HG02885 (cell line): ENCODE measurements around the gene SMG6.

Experiments
- ATAC-seq: cut with Tn5 transposase; IDR thresholded peaks from one replicate; pipeline ENCODE4 v1.9.1; 2021; ENCODE audit warnings: mild to moderate bottlenecking; ENCODE audit not compliant: unreplicated experiment, poor library complexity

Gene SMG6

DNA sequence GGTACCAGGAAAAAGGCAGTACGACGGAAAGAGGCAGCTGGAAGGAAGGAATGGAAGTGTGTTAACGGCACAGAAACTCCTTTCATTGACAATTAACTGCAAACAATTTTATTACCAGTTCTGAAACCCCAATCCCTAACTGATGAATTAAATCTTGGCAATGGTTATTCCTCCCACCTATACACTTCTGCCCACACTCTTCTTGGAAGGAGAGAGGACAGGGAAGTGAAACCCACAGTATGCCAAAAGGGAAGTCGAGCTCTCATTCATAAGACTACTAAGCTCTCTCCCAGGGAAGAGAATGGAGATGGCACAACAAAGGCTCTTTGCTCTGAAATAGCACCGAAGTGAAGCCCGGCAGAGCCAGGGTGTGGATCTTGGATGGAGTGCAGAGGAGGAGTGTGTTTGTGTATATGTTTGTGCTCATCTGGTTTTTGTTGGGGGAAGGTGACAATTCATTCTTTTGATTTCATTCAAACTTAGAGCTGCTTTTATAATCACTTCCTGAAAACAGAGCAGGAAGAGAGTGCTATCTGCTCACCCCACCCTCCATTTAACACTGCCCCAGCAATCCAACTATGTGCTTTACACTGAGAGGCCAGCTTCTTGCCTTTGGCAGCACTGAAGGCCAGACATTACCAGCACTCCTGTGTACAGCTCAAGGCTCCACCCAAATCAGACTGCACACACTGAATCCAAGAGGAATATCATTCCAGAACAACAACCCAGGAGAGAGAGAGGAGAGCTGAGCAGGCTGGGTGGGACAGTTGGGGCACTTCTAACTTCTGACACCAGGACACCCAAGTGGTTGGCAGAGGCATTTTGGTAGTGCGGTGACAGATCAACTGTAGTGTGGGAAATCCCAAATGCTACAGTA is 180.0 kb downstream of the SMG6 start:
- no peak for ATAC-seq

DNA sequence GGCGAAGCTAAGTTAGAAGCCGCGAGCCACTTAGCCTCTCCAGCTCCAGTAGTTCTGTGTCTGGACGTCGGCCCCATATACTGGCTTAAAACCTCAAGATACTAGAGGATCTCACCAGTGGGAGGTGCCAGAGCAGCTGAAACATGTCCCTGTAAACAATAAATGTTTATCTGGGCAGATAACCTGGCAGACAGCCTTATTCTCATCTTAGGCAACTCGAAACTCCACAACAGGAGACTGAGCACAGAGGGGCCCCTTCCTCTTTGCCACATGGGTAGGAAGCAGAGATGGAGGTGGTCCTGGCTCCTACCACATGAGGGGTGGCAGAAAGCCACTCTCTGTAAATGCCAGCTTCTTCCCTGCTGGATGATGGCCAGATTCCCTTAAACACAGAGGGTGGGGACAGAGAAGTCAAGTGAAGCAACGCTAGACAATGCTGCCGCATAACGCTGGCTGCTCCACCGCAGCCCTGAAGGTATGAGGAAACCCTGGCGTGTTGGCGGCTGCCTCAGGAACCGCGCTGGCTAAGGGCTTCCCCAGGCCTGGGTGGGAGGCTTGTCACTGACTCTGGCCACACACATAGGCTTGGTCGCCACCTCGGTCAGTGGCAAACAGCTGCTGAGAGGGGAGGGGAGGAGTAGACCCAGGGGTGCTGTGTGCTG is 180.8 kb downstream of the SMG6 start:
- ATAC-seq, result no peak

DNA sequence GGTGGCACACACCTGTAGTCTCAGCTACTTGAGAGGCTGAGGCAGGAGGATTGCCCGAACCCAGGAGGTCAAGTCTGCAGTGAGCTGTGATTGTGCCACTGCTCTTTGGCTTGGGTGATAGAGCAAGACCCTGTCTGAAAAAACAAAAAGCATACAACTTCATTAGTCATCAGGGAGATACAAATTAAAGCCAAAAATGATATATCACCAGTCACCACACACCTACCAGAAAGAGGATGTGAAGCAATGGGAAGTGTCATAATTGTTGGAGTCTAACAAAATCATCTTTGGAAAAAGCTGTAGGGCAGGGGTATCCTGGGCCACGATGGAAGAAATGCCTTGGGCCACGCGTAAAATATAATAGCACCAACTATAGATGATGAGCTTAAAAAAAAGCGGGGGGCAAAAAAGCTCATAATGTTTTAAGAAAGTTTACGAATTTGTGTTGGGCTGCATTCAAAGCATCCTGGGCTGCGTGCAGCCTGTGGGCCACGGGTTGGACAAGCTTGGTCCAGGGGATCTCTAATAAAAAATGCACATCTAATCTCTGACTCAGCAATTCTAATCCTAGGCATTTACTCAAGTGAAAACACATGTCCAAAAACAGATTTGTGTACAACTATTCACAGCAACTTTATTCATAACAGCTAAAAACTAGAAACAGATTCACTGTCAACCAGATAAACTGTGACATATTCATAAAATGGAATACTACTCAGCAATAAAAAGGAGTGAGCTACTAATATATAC is 182.8 kb downstream of the SMG6 start:
- ATAC-seq, result no peak

DNA sequence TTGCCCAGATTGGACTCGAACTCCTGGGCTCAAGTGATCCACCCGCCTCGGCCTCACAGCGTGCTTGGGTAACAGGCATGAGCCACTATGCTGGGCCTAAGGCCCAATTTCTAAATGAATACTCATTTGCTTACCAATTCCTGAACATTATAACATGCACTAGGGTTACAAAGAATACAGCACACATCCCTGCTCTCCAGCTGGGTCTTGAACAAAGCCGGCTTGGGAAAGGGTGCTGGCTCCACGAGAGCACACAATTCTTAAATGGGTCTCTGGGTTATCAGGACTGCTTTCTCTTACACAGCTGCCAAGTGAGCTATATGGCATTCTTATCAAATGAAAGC is 190.3 kb downstream of the SMG6 start:
- ATAC-seq, result no peak

DNA sequence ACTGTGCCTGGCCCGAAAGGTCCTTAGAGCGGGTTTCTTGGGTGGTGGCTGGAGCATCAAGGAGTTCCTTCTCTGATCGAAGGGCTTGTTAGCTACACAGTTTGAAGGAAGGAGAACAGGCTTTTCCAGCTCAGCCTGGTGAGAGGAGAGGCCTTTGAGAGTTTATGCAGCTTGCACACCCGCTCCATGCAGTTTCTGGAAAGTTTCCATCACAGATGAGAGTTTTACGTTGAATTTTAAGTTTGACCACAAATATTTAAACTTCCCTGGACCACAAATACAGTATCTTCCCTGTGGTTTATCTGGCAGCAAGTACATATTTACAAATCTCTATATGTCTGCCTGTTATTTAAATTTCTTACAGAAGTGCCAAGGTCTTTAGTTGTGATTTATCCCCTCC is 191.9 kb downstream of the SMG6 start:
- ATAC-seq, result no peak

DNA sequence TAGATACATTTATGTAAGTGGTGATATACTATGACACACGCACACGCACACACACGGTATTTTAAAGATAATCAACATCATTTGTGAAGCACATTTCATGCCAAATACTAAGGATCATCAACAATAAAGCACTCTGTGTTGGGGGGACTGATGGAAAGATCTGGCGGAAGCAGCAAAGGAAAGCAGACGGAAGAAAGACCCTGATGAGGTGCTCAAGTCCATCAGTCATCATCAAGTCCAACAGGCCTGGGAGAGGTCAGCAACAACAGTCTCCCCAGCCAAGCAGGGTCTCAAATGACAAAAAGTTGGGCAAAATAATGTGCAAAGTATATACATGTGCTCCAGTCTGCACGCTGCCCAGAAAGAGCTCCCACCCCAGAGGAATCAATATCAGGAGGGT is 193.1 kb downstream of the SMG6 start:
- no peak for ATAC-seq

DNA sequence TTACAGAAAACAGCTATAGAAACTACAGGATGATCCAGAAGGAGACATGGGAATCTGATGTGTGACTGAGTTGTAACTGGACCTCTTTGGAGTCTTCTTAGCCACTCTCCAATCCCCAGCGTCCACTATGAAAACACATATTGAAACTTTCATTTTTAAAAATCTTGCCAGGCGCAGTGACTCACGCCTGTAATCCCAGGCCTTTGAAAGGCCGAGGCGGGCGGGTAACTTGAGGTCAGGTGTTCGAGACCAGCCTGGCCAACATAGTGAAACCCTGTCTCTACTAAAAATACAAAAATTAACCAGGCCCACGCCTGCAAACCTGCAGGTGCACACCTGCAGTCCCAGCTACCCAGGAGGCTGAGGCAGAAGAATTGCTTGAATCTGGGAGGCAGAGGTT is 195.4 kb downstream of the SMG6 start:
- no peak for ATAC-seq

DNA sequence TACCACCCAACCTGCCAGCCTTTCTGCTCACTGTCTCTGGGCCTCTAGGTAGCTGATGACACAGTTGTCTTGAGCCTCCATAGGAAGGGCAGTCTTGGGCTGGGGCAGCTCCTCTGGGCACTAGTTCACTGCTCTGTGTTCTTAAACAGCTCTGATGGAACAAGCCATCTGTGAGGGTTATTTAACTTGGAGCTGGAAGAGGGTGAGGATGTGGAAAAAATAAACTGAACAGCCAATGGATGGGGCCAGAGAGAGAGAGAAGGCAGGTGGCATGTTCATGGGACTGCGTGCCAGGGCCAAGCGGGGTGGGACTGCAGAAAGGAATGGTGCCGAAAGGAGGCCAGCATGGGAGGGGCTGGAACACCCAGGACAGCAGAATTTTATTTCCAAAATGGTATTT is 196.1 kb downstream of the SMG6 start:
- no peak for ATAC-seq

DNA sequence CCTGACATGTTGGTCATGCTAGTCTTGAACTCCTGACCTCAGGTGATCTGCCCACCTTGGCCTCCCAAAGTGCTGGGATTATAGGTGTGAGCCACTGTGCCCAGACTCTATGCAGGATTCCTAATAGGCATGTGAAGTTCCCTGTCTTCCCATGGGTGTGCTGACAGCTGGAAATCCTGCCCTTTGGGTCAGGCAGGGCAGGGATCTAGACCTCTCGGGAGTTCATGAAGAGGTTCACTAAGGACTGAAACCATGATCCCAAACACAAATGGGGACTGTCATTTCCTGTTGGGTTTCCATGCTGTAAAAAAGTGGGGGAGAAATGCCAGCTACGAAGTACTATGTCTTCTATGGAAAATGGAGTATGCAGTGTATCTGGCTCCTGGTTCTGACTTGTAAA is 196.5 kb downstream of the SMG6 start:
- ATAC-seq, result no peak

DNA sequence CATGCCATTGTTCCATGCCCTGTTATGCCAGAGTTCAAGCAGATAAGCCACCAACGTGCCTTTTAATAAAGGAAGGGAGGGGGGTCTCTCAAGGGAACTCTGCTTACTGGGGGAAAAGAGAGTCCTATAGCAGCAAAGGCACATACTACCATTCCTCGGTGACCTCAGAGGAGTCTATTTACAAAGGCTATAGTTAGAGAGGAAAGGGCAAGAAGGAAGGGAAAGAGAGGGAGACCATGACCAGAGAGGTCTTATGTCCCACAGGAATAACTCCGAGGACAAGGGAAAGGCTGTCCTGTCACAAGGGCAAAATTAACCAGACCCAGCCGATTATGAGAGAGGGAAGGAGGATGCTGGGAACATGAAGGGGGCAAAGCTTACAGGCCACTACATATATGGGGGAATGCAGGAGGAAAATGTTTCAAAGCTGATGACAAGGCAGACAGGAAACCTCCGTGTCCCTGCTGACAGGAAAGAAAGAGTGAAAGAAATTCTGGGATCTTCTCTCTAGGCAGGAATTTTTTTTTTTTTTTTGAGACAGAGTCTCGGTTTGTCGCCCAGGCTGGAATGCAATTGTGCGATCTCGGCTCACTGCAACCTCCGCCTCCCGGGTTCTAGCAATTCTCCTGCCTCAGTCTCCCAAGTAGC is 197.2 kb downstream of the SMG6 start:
- no peak for ATAC-seq

DNA sequence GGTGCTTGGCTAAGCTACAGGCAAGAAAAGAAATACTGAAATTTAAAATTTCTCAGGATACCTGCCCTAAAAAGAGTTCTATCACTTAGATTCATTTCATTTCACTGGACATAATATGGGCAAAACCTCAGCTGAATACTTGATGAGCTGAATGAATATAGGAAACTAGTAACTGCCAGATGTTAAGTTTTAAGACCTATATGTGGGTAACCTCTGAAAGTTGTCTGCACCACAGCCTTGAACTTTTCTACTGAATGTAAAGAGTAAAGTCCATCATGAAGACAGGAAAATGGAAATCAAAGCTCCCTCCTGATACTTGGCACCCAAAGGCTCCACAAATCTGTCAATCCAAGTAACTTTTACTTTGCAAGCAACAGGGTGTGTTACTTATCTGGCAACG is 197.9 kb downstream of the SMG6 start:
- no peak for ATAC-seq

DNA sequence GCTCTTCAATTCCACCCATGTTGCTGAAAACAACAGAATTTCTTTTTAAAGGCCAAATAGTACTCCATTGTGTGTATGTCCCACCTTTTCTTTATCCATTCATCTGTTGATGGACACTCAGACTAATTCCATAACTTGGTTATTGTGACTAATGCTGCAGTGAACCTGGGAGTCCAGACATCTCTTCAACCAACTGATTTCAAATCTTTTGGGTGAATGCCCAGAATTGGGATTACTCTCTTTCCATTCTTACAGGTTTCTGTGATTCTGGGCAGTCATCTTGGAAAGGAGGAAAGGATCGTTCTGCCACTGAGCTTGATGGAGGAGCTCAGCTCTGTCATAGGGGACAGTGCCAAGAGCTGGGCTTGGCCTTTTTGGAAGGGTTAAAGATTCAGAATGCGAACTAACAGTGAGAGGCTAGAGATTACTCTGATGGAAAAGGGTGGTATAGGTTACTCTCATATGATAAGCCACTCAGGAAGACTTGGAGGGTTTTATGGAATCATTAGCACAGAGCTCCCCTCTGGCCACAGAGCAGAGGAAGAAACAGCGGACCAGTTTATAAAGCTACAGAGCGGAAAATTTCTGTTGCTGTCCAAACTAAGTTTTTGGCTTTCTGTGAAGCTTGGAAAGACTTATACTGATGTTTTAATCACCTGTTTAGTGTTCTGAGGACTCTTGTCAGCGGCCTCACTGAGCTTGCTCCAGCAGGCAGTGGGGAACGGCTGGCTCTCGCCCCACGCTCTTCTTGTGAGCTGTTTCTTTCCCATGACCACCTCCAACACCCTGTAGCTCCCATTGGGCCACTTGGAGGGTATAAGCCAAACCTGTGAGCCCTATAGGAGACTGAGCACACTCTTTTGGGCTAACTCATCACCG is 200.4 kb downstream of the SMG6 start:
- ATAC-seq, result no peak

DNA sequence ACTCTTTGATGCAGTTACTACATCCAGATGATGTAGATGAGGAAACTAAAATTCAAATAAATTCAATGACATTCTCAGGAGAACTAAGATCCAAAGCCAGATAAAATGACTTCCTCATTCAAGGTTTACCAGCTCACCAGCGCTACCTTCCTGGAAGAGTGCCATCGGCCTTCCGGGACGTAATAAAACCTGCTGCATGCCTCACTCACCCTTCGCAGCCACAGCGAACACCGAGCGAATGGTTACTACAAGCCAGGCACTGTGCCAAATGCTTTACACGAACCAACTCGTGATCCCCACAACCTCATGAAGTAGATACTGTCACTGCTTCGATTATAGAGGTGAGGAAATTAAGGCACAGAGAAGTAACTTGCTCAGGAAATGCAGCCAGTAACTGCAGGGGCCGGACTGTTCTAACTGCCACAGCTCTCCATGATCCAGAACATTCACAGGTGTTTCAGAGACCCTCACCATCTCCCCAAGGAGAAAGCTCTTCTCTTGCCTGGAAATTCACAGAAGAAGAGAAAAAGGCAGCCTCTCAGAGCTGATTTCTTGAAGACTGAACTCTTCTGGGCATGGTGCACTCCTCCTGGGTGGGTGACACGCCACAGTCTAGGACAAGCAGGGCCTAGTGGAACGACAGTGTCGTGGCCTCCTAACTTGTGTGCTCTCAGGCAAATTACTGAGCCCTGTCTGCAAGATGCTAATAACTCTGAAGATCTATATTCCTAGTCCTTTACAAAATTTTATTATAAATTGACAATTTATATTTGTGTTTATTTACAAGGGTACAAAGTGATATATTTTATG is 201.9 kb downstream of the SMG6 start:
- ATAC-seq, result no peak

DNA sequence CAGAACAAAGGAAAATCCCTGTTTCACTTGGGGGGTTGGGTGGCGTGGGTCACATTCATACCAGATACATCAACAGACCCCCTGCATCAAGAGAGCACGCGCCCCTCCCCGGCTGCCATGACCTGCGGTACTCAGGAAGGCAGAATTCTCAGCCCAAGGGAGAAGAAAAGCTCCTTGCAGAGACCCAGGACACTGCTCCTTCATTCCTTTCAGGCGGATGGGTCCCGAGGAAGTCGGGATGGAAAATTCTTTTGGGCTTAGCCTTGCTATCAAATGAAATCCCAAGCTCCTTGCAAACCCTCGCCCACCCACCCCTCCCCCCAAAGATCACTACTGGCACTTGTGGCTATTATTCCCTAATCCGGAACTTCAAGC is 208.1 kb downstream of the SMG6 start:
- ATAC-seq, result no peak

DNA sequence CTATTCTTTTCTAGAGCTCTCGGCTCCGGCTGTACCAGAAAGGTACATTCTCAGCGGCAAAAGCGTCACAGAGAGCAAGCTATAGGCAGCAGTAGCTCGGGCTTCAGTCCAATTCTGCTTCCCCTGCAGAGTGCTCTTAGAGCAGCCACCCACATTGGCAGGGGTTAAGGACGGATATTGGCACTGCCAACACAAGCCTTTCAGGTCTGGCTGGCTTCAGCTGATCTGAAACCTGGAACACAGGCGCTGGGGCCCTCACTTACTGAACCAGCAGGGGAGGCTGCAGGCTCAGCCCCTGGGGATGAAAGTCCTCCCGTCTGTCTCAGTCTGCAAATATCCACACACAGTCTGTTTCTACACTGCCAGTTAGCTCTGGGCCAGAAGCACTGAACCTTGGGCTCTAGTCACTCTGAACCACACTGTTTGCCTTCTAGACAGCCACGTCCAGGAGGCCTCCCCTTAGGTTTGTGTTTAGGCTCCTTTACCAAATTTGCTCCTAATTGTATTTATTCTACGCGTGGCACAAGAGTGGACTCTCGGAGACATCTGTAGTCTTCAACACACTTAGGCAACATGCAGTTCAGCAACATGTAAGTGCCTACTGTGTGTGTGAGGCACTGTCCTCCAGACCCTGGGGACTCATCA is 208.6 kb downstream of the SMG6 start:
- no peak for ATAC-seq

DNA sequence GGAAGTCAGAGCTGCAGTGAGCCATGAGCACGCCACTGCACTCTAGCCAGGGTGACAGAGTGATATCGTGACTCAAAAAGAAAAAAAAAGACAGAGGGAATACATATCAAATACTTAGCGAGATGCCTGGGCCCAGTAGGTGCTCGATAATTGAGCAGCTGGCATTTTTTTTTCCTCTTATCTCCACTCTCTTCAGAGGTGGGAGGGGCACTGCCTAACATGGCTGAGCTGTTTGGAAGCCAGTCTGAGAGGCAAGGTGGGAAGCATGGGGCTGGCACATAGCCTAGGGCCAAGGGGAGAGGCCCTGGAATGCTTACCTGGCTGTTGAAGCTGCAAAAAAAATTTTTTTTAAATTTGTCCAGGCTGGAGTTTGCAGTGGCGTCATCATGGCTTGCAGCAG is 210.2 kb downstream of the SMG6 start:
- ATAC-seq, result no peak

DNA sequence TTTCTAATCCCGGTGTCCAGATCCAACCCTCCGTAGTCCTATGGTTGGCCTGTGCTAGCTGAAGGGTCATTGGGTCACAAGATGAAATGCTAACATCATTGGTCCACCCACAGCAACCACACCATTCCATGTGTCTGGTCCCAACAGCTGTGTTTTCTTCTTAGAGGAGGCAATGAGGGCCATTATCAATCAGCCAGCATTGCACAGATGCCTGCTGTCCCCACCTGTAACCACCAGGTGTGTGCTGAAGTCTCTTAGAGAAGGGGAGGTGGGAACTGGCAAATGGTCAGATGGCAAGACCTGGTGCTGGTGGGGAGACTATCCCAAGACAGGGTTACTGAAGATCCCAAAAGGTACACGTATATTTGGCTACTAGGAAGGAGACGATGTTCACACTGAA is 211.3 kb downstream of the SMG6 start:
- ATAC-seq, result no peak

DNA sequence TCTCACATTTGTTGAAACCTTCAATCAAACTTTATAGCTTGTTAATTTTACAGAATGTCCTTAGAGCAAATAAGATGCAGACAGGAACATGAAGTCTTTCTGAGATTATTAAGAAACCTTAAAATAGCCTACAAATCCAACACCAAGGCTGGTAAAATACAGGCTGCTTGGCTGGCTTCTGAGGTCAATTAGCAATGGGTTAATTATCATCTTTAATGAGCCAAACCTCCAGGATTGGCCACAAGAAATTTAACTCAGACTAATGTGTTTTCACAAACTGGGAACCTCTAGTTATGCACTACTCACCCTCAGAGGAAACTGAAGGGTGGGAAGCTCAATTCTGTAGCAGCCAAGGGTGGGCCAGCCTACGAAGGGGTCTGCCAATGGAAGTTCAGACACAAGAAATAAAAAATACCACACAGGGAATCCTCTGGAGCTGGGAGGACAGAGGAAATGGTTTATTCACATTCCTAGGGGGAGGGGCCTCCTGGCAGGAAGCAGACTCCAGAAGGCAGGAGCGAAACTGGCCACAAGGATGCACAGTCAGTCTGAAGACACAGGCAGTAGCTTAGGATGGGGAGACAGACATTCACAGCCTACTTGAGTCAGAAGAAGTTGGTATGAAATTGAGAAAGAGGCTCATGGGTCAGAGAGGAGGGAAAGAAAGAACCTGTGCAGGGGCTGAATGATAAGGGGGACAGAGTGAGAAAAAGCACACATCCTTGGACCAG is 212.6 kb downstream of the SMG6 start:
- no peak for ATAC-seq
